AG04449 (cell line): ENCODE measurements around the gene CIB2.

Source experiments
- CTCF ChIA-PET: fragments of 350-600 bp; formaldehyde crosslinking; extraction: SDS; loops from one replicate; lab custom pipeline; 2021; ENCODE audit warnings: antibody characterized with exemption; lab: Yijun Ruan, JAX
- POLR2A ChIA-PET: fragments of 400-600, 350-600 bp; formaldehyde crosslinking; extraction: SDS; loops from one replicate; lab custom pipeline; 2020; ENCODE audit warnings: antibody characterized with exemption, inconsistent platforms; lab: Yijun Ruan, JAX
- DNase-seq: peaks from one replicate; pipeline ENCODE4 v3.0.0-alpha.2; 2010; ENCODE audit warnings: low read depth, low spot score
- H3K4me3 ChIP-seq: 2 replicates; pipeline ENCODE4 v1.5.1; 2011; ENCODE audit warnings: low read depth, mild to moderate bottlenecking, control low read depth, low read length
- TF ChIP-seq, protein P1 (sequence below): IDR thresholded peaks from one replicate; pipeline ENCODE4 v1.5.1; 2011; ENCODE audit warnings: mild to moderate bottlenecking, moderate library complexity, low read length, control low read depth, inconsistent platforms; ENCODE audit not compliant: insufficient read depth; ENCODE audit errors: missing control alignments

CIB2 gene

DNA sequence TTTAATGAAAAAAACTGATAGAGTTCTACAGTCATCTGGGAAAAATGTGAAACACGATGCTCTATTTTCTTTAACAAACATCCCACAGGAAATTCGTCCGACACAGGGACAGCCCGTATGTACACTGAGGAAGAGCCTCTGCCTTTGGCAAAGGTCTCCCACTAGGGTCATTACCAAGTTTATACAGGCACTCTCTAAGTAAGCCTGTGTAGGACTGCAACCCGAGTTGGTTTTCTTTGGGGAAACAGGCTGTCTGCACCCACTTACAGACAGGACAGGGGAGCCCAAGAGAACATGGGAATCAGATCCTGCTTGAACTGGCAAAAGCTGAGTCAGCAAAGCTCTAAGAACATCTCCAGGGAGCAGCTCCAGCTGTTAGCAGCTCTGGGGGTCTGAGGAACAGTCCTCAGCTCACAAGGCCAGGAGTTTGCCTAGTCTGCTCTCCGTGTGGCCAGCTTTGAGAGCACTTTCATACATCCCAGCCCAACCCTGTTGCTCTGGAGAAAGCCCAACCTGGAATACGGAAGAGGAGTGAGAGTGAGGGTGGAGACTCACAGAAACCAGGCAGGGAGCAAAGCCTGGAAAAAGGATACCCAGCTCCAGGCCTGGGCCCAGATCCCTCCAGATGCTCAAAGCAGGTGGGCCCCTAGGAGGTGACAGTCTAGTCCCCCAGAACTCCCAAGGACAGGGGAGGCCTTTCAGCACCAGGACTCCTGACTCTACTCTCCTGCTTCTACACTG, 55.6 kb downstream of the CIB2 start:
- ChIA-PET CTCF (interaction anchor here (0.7 to 1.8 kb wide), 5 partner anchors 14 to 168 kb away, joined by 3 to 7 read pairs (median 4); no protein-coding TSS in a partner anchor), POLR2A (interaction anchor here (0.7 to 2.3 kb wide), 3 partner anchors 10 to 71 kb away, joined by 3 to 6 read pairs (median 6); no protein-coding TSS in a partner anchor)
- peak overlapping the region; percentile 89 for H3K4me3 ChIP-seq
- DNase-seq = peak; percentile 85
- TF ChIP-seq, protein P1, sequence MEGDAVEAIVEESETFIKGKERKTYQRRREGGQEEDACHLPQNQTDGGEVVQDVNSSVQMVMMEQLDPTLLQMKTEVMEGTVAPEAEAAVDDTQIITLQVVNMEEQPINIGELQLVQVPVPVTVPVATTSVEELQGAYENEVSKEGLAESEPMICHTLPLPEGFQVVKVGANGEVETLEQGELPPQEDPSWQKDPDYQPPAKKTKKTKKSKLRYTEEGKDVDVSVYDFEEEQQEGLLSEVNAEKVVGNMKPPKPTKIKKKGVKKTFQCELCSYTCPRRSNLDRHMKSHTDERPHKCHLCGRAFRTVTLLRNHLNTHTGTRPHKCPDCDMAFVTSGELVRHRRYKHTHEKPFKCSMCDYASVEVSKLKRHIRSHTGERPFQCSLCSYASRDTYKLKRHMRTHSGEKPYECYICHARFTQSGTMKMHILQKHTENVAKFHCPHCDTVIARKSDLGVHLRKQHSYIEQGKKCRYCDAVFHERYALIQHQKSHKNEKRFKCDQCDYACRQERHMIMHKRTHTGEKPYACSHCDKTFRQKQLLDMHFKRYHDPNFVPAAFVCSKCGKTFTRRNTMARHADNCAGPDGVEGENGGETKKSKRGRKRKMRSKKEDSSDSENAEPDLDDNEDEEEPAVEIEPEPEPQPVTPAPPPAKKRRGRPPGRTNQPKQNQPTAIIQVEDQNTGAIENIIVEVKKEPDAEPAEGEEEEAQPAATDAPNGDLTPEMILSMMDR = no peak

- POLR2A ChIA-PET = interaction anchor here (1.5 kb wide), 1 partner anchor 23 kb away, joined by 4 read pairs; no protein-coding TSS in a partner anchor
- TF ChIP-seq, protein P1 = no peak
- no peak for DNase-seq
- CTCF ChIA-PET = interaction anchor here (1.2 to 2.7 kb wide), 3 partner anchors 11 to 106 kb away, joined by 3 to 10 read pairs (median 3); no protein-coding TSS in a partner anchor
- no peak overlapping the region; the same call in 1 of the 2 replicates for H3K4me3 ChIP-seq
Measured at GRCh38 chr15:78073046-78073787, 58.0 kb downstream of the CIB2 start.

- POLR2A ChIA-PET = interaction anchor here (1.5 kb wide), 1 partner anchor 22 kb away, joined by 4 read pairs; no protein-coding TSS in a partner anchor
- peak; percentile 90 for DNase-seq
- TF ChIP-seq, protein P1 = no peak
- CTCF ChIA-PET = interaction anchor here (1.2 to 2.7 kb wide), 3 partner anchors 10 to 105 kb away, joined by 3 to 10 read pairs (median 3); no protein-coding TSS in a partner anchor
- peak overlapping the region; percentile 16 for H3K4me3 ChIP-seq
Measured at GRCh38 chr15:78072080-78072892, 59.0 kb downstream of the CIB2 start.

DNA sequence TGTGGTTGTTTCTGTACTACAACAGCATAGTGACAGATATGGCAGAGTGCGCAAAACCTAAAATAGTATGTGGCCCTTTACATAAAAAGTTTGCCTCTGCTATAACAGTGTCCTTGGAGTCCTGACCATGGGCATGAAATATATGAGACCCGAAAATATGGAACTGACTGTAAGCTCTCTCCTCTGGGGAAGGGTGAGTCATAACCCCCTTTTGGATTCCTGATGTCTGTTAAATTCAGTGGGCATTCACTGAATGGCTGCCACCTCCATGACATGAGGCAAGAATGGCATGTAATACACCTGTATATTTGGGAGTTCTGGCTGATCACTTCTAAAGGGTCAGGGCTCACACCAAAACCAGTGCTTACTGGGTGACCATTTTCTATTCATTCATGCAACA, 59.9 kb downstream of the CIB2 start:
- POLR2A ChIA-PET = no interaction called here
- TF ChIP-seq, protein P1 = no peak
- DNase-seq = no peak
- CTCF ChIA-PET = interaction anchor here (1.4 to 2.7 kb wide), 2 partner anchors 105 to 169 kb away, joined by 4 to 10 read pairs; no protein-coding TSS in a partner anchor
- H3K4me3 ChIP-seq = no peak overlapping the region

DNA sequence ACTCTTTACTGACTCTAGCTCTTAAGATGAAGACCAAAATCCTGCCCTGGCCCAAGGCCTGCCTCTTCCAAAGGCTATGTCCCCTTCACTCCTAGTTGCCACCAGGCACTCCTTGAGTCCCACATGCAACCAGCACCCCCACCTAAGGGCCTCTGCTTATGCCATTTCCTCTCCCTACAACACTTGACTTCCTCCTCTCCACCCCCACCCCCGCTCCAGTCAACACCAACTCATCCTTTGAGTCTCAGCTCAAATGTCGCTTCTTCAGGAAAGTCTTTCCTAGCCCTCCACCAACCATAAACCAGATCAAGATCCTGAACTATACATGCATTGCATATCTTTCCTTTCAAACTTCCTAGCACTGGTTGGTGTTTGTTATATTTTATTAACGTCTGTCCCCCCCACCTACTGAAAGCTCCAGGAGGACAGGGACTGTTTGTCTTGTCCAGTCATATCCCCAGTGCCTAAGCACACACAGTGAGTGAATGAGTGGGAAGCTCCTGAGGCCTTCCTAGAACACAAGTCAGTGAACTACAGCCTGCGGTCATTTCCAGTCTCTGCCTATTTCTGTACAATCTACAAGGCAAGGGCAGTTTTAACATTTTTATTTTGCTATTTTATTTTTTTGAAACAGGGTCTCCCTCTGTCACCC, 61.1 kb downstream of the CIB2 start:
- DNase-seq = no peak
- ChIA-PET POLR2A (interaction anchor here (0.9 kb wide), 1 partner anchor 13 kb away, joined by 3 read pairs; no protein-coding TSS in a partner anchor), CTCF (interaction anchor here (1.0 to 3.9 kb wide), 4 partner anchors 39 to 170 kb away, joined by 3 to 20 read pairs (median 6); no protein-coding TSS in a partner anchor)
- TF ChIP-seq, protein P1 = no peak
- no peak overlapping the region for H3K4me3 ChIP-seq
